Measurements from ENCODE around the gene HSFX3.
"Not testable (repeated sequence)": the region's sequence is repeated elsewhere in the genome, so short reads cannot be mapped to it uniquely, and the experiment has no call there.

DNA sequence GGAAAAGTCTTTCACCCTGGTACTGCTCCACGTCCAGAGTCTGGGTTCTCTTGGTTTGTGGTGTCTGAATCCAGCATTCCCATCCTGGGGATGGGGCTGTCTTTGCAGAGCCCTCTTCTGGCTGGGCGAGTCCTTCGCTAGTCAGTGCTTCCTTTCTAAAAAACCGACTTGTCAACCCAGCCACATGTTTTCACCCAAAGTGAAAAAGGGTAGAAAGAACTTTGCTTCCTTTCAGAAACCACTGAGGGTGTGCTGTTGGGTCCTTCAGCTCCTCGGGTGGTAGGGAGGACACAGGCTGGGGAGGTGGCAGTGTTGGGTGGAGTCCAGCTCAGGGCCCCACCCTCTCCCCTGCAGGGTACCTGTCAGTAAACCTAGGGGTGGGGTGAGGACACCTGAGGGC, 23.8 kb downstream of the HSFX3 start:
- TF ChIP-seq POLR2A (IDR thresholded peaks at IDR 0.05; ENCODE audit: low read depth, low read length); TAF1 (IDR thresholded peaks at IDR 0.05; ENCODE audit: low read depth, low read length); POLR2AphosphoS5 (IDR thresholded peaks at IDR 0.05; ENCODE audit: low read depth, low read length); PAX5 (IDR thresholded peaks at IDR 0.05; ENCODE audit: insufficient read depth, low read length, severe bottlenecking); SPI1 (IDR thresholded peaks at IDR 0.05; ENCODE audit: low read depth, low read length): not testable (repeated sequence)

Data from GM12891 (cell line).